ENCODE measurements around the gene ZNF691. TPM values are rescaled to one million over a fixed set of nuclear protein-coding genes. Genes with fewer than 3 reads are reported as not detected.
"Not testable (repeated sequence)": the region's sequence is repeated elsewhere in the genome, so short reads cannot be mapped to it uniquely, and the experiment has no call there.

Gene ZNF691
- total and polyA plus RNA-seq, 3 donors from 2014 or later, result 12.9 to 17.3 (median 16.7) TPM

DNA sequence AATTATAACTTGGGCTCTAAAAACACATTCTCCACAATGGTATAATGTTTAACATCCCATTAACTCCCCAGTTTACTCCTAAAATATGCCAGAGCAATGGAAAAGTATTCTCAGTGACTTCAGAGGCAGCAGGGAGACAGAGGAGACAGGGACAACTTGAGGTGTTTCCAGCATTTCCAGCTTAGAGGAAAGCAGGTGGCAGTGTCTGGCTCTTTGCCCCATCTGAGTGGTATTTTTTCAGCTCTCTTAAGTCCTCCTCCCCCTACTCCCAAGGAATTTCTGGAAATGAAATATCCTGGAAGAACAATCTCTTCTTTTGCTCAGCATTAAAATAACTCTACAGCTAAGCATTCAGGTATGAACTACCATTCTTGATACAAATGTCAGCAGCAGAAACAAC is 40.2 kb upstream of the ZNF691 start:
- no peaks in the 10 kb centered on the region for H3K4me1 ChIP-seq
- H3K9me3 ChIP-seq, result no peaks in the 10 kb centered on the region
- H3K27me3 ChIP-seq, result no peaks in the 10 kb centered on the region
- no peak for TF ChIP-seq POLR2A (IDR thresholded peaks at IDR 0.05)
- TF ChIP-seq, protein P1, sequence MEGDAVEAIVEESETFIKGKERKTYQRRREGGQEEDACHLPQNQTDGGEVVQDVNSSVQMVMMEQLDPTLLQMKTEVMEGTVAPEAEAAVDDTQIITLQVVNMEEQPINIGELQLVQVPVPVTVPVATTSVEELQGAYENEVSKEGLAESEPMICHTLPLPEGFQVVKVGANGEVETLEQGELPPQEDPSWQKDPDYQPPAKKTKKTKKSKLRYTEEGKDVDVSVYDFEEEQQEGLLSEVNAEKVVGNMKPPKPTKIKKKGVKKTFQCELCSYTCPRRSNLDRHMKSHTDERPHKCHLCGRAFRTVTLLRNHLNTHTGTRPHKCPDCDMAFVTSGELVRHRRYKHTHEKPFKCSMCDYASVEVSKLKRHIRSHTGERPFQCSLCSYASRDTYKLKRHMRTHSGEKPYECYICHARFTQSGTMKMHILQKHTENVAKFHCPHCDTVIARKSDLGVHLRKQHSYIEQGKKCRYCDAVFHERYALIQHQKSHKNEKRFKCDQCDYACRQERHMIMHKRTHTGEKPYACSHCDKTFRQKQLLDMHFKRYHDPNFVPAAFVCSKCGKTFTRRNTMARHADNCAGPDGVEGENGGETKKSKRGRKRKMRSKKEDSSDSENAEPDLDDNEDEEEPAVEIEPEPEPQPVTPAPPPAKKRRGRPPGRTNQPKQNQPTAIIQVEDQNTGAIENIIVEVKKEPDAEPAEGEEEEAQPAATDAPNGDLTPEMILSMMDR (IDR thresholded peaks at IDR 0.05), result no peak
- H3K27ac ChIP-seq, result no peak overlapping the region
- DNase-seq, result no peak
- H3K4me3 ChIP-seq, result no peak overlapping the region
- H3K36me3 ChIP-seq (ENCODE audit: low read depth, missing control alignments), result no peaks in the 10 kb centered on the region
- intact Hi-C loops (cut with DNase I; ENCODE audit: low total_unique reads), result no loop called here

DNA sequence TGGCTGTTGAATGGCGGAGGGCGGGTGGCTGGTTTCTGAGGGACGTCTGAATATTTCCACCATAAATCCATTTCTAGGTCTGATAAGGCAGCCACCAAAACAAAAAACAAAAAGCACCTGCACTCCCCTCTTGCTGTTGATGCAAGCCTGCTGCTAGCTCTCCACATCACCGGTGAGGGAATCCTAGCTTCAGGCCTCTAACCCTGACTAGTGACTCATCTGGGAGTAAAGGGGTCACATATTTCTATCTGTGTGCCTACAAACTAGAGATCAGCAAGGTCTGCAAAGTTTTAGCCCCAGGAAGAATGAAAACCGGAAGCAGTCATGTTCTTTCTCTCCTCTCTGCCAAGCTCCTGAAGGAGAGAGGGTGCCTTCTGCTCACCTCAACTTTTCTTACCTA is 39.8 kb upstream of the ZNF691 start:
- H3K27ac ChIP-seq, result no peak overlapping the region
- no peaks in the 10 kb centered on the region for H3K36me3 ChIP-seq (ENCODE audit: low read depth, missing control alignments)
- H3K4me1 ChIP-seq, result no peaks in the 10 kb centered on the region
- H3K4me3 ChIP-seq, result no peak overlapping the region
- no peaks in the 10 kb centered on the region for H3K27me3 ChIP-seq
- WGBS, 2 donors, result 85 to 87% methylated on average over 5 of the region's 5 CpGs
- DNase-seq, result no peak
- no peaks in the 10 kb centered on the region for H3K9me3 ChIP-seq
- intact Hi-C loops (cut with DNase I; ENCODE audit: low total_unique reads), result no loop called here
- TF ChIP-seq POLR2A (IDR thresholded peaks at IDR 0.05), result no peak
- TF ChIP-seq, protein P1 (IDR thresholded peaks at IDR 0.05), result no peak

DNA sequence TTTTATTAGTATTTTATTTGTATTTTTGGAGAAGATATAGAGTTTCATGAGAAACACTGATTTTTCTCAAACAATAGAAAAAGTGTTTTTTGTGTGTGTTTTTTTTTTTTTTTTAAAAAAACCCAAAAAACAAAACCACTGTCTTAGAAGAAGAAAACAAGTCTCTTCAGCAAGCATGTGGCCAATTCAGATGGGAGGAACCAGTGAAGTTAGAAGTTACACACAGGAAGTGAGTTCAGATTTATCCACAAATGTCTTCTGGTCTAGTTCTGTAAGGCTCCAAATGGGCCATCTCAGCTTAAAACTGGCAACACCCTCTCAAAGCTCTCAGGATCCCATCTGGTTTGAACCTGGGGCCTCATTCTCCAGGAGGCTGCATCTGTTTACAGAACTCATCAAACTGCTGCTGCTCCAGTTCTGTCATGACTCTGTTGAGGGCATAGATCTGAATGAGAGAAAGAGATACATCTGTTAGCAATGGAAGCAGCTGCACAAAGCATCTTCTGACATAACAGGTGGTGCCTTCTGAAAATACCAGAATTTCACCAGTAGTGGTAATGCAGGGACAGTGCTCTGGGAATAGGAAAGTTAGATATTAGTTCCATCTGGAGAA is 39.3 kb upstream of the ZNF691 start:
- intact Hi-C loops (cut with DNase I; ENCODE audit: low total_unique reads), result no loop called here
- H3K27me3 ChIP-seq, result no peaks in the 10 kb centered on the region
- no peak for DNase-seq

DNA sequence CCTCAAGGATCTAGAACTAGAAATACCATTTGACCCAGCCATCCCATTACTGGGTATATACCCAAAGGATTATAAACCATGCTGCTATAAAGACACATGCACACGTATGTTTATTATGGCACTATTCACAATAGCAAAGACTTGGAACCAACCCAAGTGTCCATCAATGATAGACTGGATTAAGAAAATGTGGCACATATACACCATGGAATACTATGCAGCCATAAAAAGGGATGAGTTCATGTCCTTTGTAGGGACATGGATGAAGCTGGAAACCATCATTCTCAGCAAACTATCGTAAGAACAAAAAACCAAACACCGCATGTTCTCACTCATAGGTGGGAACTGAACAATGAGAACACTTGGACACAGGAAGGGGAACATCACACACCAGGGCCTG is 31.6 kb upstream of the ZNF691 start:
- H3K27me3 ChIP-seq; H3K4me3 ChIP-seq; H3K9me3 ChIP-seq; H3K4me1 ChIP-seq; intact Hi-C loops (cut with DNase I; ENCODE audit: low total_unique reads); H3K36me3 ChIP-seq (ENCODE audit: low read depth, missing control alignments); H3K27ac ChIP-seq; DNase-seq: not testable (repeated sequence)
- WGBS, 2 donors, result 95% methylated on average over 2 of the region's 3 CpGs

More for the DNA sequence above, 39.3 kb upstream of the ZNF691 start:
- Histone ChIP-seq H3K9me3 (no peaks in the 10 kb centered on the region), H3K4me3 (no peak overlapping the region), H3K27ac (no peak overlapping the region), H3K4me1 (no peaks in the 10 kb centered on the region), H3K36me3 (ENCODE audit: low read depth, missing control alignments) (no peaks in the 10 kb centered on the region)
- TF ChIP-seq, protein P1 (IDR thresholded peaks at IDR 0.05), result no peak
- TF ChIP-seq POLR2A (IDR thresholded peaks at IDR 0.05), result no peak

DNA sequence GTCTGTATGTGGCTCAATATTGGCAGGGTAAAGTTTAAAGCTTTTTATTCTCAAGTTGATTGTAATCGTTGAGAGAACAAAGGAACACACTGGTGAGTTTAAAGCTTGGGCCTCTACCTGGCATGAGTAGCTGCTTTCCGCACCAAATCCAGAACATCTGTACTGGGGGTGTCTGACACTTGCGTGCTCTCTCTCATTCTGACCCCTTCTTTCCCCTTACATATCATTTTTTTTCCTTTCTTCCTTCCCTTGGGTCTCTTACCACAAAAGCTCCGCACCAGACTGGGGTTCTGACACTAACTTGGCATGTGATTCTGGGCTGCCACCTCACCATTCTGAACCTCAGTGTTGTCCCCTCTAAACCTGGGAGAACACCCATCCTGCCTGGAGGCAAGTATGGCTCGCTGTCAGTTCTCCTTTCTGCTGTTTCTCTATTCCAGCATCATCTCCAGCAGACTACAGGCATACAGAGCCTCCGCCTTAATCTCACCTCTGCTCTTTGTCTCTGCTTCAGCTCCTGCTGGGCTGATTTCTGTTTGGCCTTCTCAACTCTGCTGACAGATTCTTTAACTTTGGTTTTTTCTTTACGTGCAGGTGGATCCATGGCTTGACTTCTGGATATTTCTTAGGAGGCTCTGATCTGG is 30.4 kb upstream of the ZNF691 start:
- WGBS, 2 donors, result 16 to 19% methylated on average over 7 of the region's 7 CpGs
- peak overlapping the region; percentile 89 to 97 for H3K27ac ChIP-seq
- no peak for TF ChIP-seq POLR2A (IDR thresholded peaks at IDR 0.05)
- TF ChIP-seq, protein P1 (IDR thresholded peaks at IDR 0.05), result no peak
- intact Hi-C loops (cut with DNase I; ENCODE audit: low total_unique reads), result no loop called here
- no peaks in the 10 kb centered on the region for H3K36me3 ChIP-seq (ENCODE audit: low read depth, missing control alignments)
- H3K4me1 ChIP-seq, result peaks cover 9% of the 10 kb centered on the region
- H3K9me3 ChIP-seq, result no peaks in the 10 kb centered on the region
- no peaks in the 10 kb centered on the region for H3K27me3 ChIP-seq
- H3K4me3 ChIP-seq, result peak overlapping the region; percentile 63 to 77
- no peak for DNase-seq

Data from testis (tissue), 3 donors.